Psoas muscle (tissue), 8 donors: ENCODE data around the gene EDN2. TPM values are rescaled to one million over a fixed set of nuclear protein-coding genes. Genes with fewer than 3 reads are reported as not detected.

ENCODE experiments used
- ATAC-seq, 4 donors: fragments of 200-7000 bp; cut with Tn5 transposase; one replicate each; pipeline ENCODE4 v1.9.1; 2020; ENCODE audit warnings: moderate library complexity in 3 of 4, mild to moderate bottlenecking in 2 of 4
- DNase-seq, 2 donors: peaks; one replicate each; pipeline ENCODE4 v3.0.0-alpha.2; 2020
- H3K27ac ChIP-seq: fragments of 200-600 bp; one replicate; pipeline ENCODE4 v1.8.0; 2022
- H3K27me3 ChIP-seq, 3 donors: fragments of 200-600 bp in 1 of 3; one replicate each; pipeline versions ENCODE4 v1.6.1 to v1.8.0; 2013 to 2022; ENCODE audit warnings: low read length in 2 of 3, mild to moderate bottlenecking in 2 of 3, moderate library complexity in 1 of 3; ENCODE audit not compliant: insufficient read depth in 3 of 3
- H3K36me3 ChIP-seq, 2 donors: fragments of 200-600 bp in 1 of 2; one replicate each; pipeline versions ENCODE4 v1.6.1 to v1.8.0; 2013 to 2022; ENCODE audit warnings: low read depth in 1 of 2, mild to moderate bottlenecking in 1 of 2, moderate library complexity in 1 of 2; ENCODE audit not compliant: insufficient read depth in 1 of 2
- H3K4me1 ChIP-seq: fragments of 200-600 bp; one replicate; pipeline ENCODE4 v1.8.0; 2022
- H3K4me3 ChIP-seq: fragments of 200-600 bp; one replicate; pipeline ENCODE4 v1.8.0; 2022; ENCODE audit warnings: mild to moderate bottlenecking
- H3K9me3 ChIP-seq: fragments of 200-600 bp; one replicate; pipeline ENCODE4 v1.8.0; 2022
- WGBS, 3 donors: extraction: QIAGEN DNeasy Blood & Tissue Kit; methylation state at CpG; one replicate each; pipeline versions ENCODE4 v1.1.6 to v1.1.7; 2013; 5-methylcytosine and 5-hydroxymethylcytosine counted together
- intact Hi-C, 2 donors: fragments of 100-400 bp; cut with DNase I; formaldehyde crosslinking; loops; one replicate each; pipeline versions ENCODE4 v1.11.0 to v1.14.2; 2022
- polyA plus RNA-seq, 3 donors: library from polyadenylated mRNA; stranded (reverse); fragments of 200-250 nt; gene quantifications; one replicate each; pipeline ENCODE4 v1.2.3, GENCODE V29; 2013
- total RNA-seq, 4 donors: library from RNA; stranded (reverse); fragmentation: NEBNext Ultra II Directional in 2 of 4; extraction: Animal tissue kit (Norgen Biotek cat#: 25700) in 2 of 4; gene quantifications; one replicate each; pipeline versions ENCODE4 v1.2.1 to v1.2.4, GENCODE V29; 2021 to 2023
- TF ChIP-seq, protein P1 (sequence below): fragments of 200-600 bp; IDR thresholded peaks from one replicate; pipeline ENCODE4 v1.8.0; 2022; ENCODE audit warnings: antibody characterized with exemption
- donor health status: healthy with polysubstance abuse.
- donor health status: DM: no; HTN: no; CAD: no; lungs with moderate emphysema.
- donor health status: Bipolar disorder and iron deficiency.
- donor health status: healthy.
- donor health status: DM: yes; HTN: yes; CAD: no.
- donor health status: DM: no; HTN: no; CAD: no.
- donor health status: DM: no; HTN: no; CAD: no.
- donor health status: DM: yes; HTN: yes; CAD: no.

Gene EDN2
- total and polyA plus RNA-seq, 7 donors = 0.03 to 0.10 TPM; not detected in 5

- no peaks in the 10 kb centered on the region for H3K4me1 ChIP-seq
- no peak for DNase-seq
- intact Hi-C loops = no loop called here
- TF ChIP-seq, protein P1, sequence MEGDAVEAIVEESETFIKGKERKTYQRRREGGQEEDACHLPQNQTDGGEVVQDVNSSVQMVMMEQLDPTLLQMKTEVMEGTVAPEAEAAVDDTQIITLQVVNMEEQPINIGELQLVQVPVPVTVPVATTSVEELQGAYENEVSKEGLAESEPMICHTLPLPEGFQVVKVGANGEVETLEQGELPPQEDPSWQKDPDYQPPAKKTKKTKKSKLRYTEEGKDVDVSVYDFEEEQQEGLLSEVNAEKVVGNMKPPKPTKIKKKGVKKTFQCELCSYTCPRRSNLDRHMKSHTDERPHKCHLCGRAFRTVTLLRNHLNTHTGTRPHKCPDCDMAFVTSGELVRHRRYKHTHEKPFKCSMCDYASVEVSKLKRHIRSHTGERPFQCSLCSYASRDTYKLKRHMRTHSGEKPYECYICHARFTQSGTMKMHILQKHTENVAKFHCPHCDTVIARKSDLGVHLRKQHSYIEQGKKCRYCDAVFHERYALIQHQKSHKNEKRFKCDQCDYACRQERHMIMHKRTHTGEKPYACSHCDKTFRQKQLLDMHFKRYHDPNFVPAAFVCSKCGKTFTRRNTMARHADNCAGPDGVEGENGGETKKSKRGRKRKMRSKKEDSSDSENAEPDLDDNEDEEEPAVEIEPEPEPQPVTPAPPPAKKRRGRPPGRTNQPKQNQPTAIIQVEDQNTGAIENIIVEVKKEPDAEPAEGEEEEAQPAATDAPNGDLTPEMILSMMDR = no peak
- H3K36me3 ChIP-seq = no peaks in the 10 kb centered on the region
- 71 to 97% (median 82%) methylated on average over 2 of the region's 2 CpGs for WGBS, 3 donors
- ATAC-seq = no peak
- H3K27me3 ChIP-seq = no peaks in the 10 kb centered on the region
- H3K27ac ChIP-seq = no peak overlapping the region
- no peak overlapping the region for H3K4me3 ChIP-seq
- no peaks in the 10 kb centered on the region for H3K9me3 ChIP-seq
These were observed 21.0 kb downstream of the EDN2 start for GRCh38 chr1:41463516-41463915.

DNA sequence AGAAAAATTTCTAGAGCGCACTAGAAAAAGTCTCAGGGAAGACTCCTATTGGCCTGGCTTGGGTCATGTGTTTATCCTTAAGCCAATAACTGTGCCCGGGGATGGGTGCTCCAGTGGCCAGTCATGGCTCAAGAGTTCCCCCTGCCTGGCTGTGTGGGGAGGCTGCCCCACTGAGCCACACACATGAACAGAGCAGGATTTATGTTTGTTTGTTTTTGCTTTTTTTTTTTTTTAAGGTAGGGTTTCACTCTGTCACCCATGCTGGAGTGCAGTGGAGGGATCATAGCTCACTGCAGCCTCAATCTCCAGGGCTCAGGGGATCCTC is 21.8 kb downstream of the EDN2 start:
- no peak overlapping the region for H3K27ac ChIP-seq

GRCh38 chr1:41461790-41462679 is 22.4 kb downstream of the EDN2 start:
- Histone ChIP-seq H3K4me3 (no peak overlapping the region), H3K27me3 (no peaks in the 10 kb centered on the region), H3K27ac (no peak overlapping the region), H3K4me1 (peaks cover 7% of the 10 kb centered on the region), H3K9me3 (no peaks in the 10 kb centered on the region), H3K36me3 (no peaks in the 10 kb centered on the region)
- TF ChIP-seq, protein P1 = no peak
- 61 to 71% (median 69%) methylated on average over 4 of the region's 4 CpGs for WGBS, 3 donors
- DNase-seq (no peak), ATAC-seq (no peak)
- intact Hi-C loops = no loop called here

More for the DNA sequence above, 21.8 kb downstream of the EDN2 start:
- H3K4me3 ChIP-seq = no peak overlapping the region
- TF ChIP-seq, protein P1 = no peak
- DNase-seq = no peak
- no peaks in the 10 kb centered on the region for H3K9me3 ChIP-seq
- H3K27me3 ChIP-seq = no peaks in the 10 kb centered on the region
- intact Hi-C loops = no loop called here
- WGBS, 3 donors = 95 to 98% (median 98%) methylated on average over 2 of the region's 2 CpGs
- no peak for ATAC-seq
- peaks cover under 1% of the 10 kb centered on the region for H3K4me1 ChIP-seq
- H3K36me3 ChIP-seq = no peaks in the 10 kb centered on the region

- Histone ChIP-seq H3K4me1 (peaks cover 8% of the 10 kb centered on the region), H3K4me3 (no peak overlapping the region), H3K9me3 (no peaks in the 10 kb centered on the region), H3K27me3 (peaks cover 0 to 2% (median 0%) of the 10 kb centered on the region in 3 donors), H3K27ac (no peak overlapping the region), H3K36me3 (no peaks in the 10 kb centered on the region)
- DNase-seq (no peak), ATAC-seq (peak; percentile 48 to 81 (median 75))
- intact Hi-C loops = no loop called here
- TF ChIP-seq, protein P1 = no peak
- WGBS, 3 donors = 38 to 45% (median 40%) methylated on average over 10 of the region's 10 CpGs
These were observed 27.5 kb downstream of the EDN2 start for GRCh38 chr1:41456847-41457540.
